Measurements from ENCODE around the gene XIRP1.

Gene XIRP1

DNA sequence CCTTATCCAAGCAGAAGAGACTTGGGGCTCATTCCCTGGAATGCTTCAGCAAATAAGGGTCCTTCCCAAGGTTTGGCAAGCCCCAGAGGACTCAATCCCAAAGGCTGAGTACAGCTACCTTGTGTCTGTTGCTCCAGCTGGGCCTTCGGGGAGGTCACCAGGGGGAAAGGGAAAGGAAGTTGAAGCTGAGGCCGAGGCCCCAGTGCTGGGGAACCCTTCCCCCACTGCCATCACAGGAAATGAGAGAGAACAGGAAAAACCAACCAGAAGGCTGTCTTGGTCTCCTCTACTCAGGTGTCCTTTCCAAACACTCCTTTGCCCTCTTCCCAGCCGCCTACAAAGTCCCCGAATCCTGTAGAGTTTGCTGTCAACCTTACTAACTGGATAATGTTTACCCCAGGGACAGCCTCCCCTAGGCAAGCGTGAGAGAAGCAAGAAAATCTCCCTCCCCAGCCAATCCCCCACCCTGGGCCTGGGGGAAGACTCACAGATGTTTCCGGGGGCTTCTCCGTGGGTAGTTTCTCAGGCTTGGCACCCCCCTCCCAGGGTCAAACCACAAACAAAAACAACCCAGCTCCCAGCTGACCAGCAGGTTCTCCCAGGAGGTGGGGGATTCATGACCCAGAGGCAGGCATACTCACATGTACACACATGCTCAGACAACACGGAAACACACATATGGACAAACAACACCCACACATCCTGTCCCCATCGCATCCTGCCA, 44.5 kb downstream of the XIRP1 start:
- no peak for DNase-seq (ENCODE audit: extremely low spot score)
- ChIA-PET POLR2A (no interaction called here), CTCF (interaction anchor here (0.9 to 9.0 kb wide), 3 partner anchors 17 to 140 kb away, joined by 3 to 49 read pairs (median 3); no protein-coding TSS in a partner anchor)
- TF ChIP-seq, protein P1, sequence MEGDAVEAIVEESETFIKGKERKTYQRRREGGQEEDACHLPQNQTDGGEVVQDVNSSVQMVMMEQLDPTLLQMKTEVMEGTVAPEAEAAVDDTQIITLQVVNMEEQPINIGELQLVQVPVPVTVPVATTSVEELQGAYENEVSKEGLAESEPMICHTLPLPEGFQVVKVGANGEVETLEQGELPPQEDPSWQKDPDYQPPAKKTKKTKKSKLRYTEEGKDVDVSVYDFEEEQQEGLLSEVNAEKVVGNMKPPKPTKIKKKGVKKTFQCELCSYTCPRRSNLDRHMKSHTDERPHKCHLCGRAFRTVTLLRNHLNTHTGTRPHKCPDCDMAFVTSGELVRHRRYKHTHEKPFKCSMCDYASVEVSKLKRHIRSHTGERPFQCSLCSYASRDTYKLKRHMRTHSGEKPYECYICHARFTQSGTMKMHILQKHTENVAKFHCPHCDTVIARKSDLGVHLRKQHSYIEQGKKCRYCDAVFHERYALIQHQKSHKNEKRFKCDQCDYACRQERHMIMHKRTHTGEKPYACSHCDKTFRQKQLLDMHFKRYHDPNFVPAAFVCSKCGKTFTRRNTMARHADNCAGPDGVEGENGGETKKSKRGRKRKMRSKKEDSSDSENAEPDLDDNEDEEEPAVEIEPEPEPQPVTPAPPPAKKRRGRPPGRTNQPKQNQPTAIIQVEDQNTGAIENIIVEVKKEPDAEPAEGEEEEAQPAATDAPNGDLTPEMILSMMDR (IDR thresholded peaks at IDR 0.05; ENCODE audit: control extremely low read depth, extremely low read depth, low read depth, missing control alignments) = no peak

DNA sequence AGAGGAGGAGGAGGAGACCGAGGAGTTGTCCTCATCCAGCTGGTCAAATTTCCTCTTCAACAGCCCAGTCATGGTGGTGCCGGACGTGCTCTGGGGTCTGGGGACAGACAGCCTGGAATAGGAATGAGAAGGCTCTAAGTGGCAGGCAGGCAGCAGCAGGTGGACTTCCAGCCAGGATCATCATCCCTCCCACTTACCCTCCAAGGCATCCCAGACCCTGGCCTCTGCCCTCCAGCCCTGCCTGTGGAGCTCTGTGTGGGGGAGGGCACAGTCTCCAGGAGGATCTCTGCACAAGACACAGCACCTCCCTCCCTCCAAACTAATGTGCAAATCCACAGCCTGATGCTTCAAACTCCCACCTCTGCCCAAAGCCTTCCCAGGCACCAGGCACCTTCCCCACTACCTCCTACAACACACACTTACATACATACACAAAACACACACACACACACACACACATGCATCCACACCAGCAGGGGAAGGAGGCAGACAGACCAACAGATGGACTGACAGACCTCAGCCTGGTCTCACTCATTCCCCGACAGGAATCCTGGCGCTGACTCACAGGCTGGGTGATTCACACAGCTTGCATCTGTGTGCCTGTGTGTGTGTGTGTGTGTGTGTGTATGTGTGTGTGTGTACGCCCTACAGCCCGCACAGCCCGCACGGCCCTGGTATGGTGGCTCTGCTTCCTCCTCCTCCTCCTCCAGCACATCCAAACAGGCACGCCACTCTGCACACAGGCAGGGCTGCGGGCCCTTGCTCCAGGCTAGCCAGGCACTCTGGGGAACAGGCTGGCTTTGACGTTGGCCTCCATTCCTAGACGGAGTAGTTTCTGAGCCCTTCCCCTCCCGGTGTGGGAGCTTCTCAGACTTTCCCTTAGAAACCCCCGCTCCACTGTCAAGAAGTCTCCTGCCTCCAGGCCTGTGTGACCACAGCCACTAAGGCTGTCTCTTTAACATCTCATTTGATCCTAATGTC, 45.5 kb downstream of the XIRP1 start:
- ChIA-PET POLR2A (no interaction called here), CTCF (interaction anchor here (0.8 to 9.0 kb wide), 10 partner anchors 11 to 145 kb away, joined by 3 to 49 read pairs (median 4); no protein-coding TSS in a partner anchor)
- DNase-seq (ENCODE audit: extremely low spot score) = no peak
- TF ChIP-seq, protein P1 (IDR thresholded peaks at IDR 0.05; ENCODE audit: control extremely low read depth, extremely low read depth, low read depth, missing control alignments) = no peak

DNA sequence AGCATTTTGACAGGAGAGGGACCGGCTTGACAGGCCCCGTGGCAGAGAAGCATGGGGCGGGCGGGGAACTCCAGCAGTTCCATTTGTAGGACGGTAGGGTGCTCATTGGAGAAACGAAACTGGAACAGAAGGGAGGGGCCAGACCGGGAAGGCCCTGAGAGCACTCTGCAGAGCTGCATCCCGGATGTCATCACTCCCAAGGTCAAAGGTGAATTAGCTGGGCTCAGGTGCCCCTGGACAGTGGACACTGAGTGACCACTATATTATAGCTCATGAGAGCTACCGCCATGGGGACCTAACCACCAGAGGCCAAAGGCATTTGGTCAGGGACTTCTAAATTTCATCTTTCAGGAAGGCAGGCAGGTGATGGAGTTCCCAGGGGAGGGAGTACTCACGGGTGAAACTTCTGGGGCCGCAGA, 46.3 kb downstream of the XIRP1 start:
- POLR2A ChIA-PET = no interaction called here
- TF ChIP-seq, protein P1 (IDR thresholded peaks at IDR 0.05; ENCODE audit: control extremely low read depth, extremely low read depth, low read depth, missing control alignments) = no peak
- CTCF ChIA-PET = interaction anchor here (0.8 to 9.0 kb wide), 9 partner anchors 10 to 146 kb away, joined by 3 to 49 read pairs (median 5); no protein-coding TSS in a partner anchor
- no peak for DNase-seq (ENCODE audit: extremely low spot score)

DNA sequence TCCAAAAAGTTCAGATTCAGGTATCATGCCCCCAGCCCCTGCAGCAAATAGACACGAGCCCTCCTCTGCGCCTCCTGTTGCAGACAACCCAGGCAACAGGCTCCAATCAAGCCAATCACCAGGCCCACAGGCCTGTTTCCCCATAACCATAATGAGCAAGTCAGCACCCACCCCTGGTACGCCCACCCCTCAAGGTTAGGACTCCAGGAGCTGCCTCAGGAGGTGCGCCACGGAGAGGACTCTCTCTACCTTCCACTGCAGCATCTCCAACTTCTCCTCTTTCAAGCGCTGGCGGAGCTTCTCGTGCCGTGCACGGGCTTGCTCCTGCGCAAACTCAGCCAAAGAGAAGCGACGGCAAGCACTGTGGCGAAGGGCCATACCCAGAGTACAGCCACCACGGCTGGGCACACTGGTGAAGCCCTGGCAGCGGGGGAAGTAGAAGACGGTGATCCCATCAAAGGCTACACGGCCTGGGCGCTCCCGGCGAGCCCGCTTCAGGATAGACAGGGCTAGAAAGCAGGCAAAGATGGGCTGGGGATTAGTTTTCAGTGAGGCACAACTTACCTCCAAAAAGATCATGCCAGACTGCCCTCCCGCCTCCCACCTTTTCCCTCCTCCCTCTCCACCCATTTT, 47.5 kb downstream of the XIRP1 start:
- CTCF ChIA-PET = interaction anchor here (1.9 to 9.0 kb wide), 4 partner anchors 18 to 147 kb away, joined by 4 to 49 read pairs (median 8); partner anchors contain the start of genes GORASP1 and TTC21A
- TF ChIP-seq, protein P1 (IDR thresholded peaks at IDR 0.05; ENCODE audit: control extremely low read depth, extremely low read depth, low read depth, missing control alignments) = no peak
- POLR2A ChIA-PET = interaction anchor here (0.6 kb wide), 1 partner anchor 955 kb away, joined by 3 read pairs; no protein-coding TSS in a partner anchor
- DNase-seq (ENCODE audit: extremely low spot score) = no peak

DNA sequence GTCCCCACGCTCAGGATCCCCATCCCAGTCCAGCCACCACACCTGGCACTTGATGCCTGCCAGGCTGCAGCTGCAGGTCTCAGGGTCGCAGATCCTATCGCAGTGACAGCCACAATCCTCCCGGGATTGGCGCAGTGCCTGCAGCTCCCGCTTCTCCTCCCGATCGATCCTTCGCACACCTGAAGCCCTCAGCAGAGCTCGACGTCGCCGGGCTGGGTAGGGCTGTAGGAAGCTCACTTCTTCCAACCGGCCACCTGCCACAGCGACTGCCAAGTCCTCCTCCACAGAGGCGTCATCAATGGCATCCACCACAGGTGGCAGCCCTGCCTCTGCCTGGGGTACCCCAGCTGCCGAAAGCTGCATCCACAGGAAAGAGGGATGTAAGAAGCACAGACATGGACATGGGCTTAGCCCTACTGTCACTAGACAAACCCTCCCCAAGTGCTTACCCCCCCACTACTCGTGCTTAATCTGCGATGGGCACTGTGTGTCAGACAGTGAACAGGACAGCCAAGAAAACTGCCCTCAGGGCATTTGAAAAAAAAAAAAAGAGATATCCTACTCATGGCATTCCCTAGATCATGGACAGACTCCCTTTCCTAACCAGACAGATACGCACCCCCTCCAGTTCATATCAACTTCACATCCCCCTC, 48.2 kb downstream of the XIRP1 start:
- TF ChIP-seq, protein P1 (IDR thresholded peaks at IDR 0.05; ENCODE audit: control extremely low read depth, extremely low read depth, low read depth, missing control alignments) = no peak
- DNase-seq (ENCODE audit: extremely low spot score) = no peak
- ChIA-PET POLR2A (interaction anchor here (1.0 to 1.3 kb wide), 3 partner anchors 12 to 18 kb away, joined by 3 to 4 read pairs (median 3); no protein-coding TSS in a partner anchor), CTCF (interaction anchor here (1.0 to 9.0 kb wide), 4 partner anchors 11 to 144 kb away, joined by 4 to 49 read pairs (median 5); partner anchors contain the start of genes GORASP1 and TTC21A)

Data from GM10248 (cell line).